ENCODE results near the gene RAB27B.

Gene RAB27B

GRCh38 chr18:54916507-54916906 is 88.2 kb downstream of the RAB27B start:
- Histone ChIP-seq H3K4me2 (ENCODE audit: insufficient read depth, low read length) (no peak overlapping the region), H3K27me3 (ENCODE audit: insufficient read depth, low read length, poor library complexity) (no peaks in the 10 kb centered on the region), H3K9ac (ENCODE audit: low read depth, low read length) (no peak overlapping the region), H3K4me1 (ENCODE audit: insufficient read depth, low read length) (no peaks in the 10 kb centered on the region), H2AFZ (ENCODE audit: low read depth, low read length) (no peak overlapping the region), H4K20me1 (ENCODE audit: insufficient read depth, low read length) (no peaks in the 10 kb centered on the region), H3K27ac (ENCODE audit: low read length) (no peak overlapping the region), H3K79me2 (ENCODE audit: insufficient read depth, low read length) (no peaks in the 10 kb centered on the region), H3K4me3 (ENCODE audit: low read depth in 1 of 2, low read length in 2 of 2) (no peak overlapping the region), H3K9me3 (ENCODE audit: insufficient read depth, low read length, severe bottlenecking) (no peaks in the 10 kb centered on the region), H3K36me3 (ENCODE audit: insufficient read depth, low read length) (no peaks in the 10 kb centered on the region)
- TF ChIP-seq CTCF (IDR thresholded peaks at IDR 0.05; ENCODE audit: borderline replicate concordance, extremely low read depth, low read length, poor library complexity, severe bottlenecking) (peak; percentile 30), EZH2 (IDR thresholded peaks at IDR 0.05; ENCODE audit: borderline replicate concordance, low read depth, low read length, severe bottlenecking) (no peak)
- ATAC-seq (ENCODE audit: insufficient read depth, low read depth) (no peak), DNase-seq (no peak)

- no peak overlapping the region for H3K4me3 ChIP-seq (ENCODE audit: low read depth in 1 of 2, low read length in 2 of 2)
- no peak for TF ChIP-seq EZH2 (IDR thresholded peaks at IDR 0.05; ENCODE audit: borderline replicate concordance, low read depth, low read length, severe bottlenecking)
- TF ChIP-seq CTCF (IDR thresholded peaks at IDR 0.05; ENCODE audit: borderline replicate concordance, extremely low read depth, low read length, poor library complexity, severe bottlenecking), result no peak
- H3K9ac ChIP-seq (ENCODE audit: low read depth, low read length), result no peak overlapping the region
- no peak overlapping the region for H3K4me2 ChIP-seq (ENCODE audit: insufficient read depth, low read length)
- no peaks in the 10 kb centered on the region for H3K9me3 ChIP-seq (ENCODE audit: insufficient read depth, low read length, severe bottlenecking)
- no peak overlapping the region for H2AFZ ChIP-seq (ENCODE audit: low read depth, low read length)
- no peaks in the 10 kb centered on the region for H3K27me3 ChIP-seq (ENCODE audit: insufficient read depth, low read length, poor library complexity)
- H3K4me1 ChIP-seq (ENCODE audit: insufficient read depth, low read length), result no peaks in the 10 kb centered on the region
- H3K27ac ChIP-seq (ENCODE audit: low read length), result no peak overlapping the region
- DNase-seq (no peak), ATAC-seq (ENCODE audit: insufficient read depth, low read depth) (no peak)
- no peaks in the 10 kb centered on the region for H3K79me2 ChIP-seq (ENCODE audit: insufficient read depth, low read length)
- H4K20me1 ChIP-seq (ENCODE audit: insufficient read depth, low read length), result no peaks in the 10 kb centered on the region
- no peaks in the 10 kb centered on the region for H3K36me3 ChIP-seq (ENCODE audit: insufficient read depth, low read length)
These were observed 89.8 kb downstream of the RAB27B start for GRCh38 chr18:54918060-54918459.

GRCh38 chr18:54919412-54919811 is 91.1 kb downstream of the RAB27B start:
- Histone ChIP-seq H3K36me3 (ENCODE audit: insufficient read depth, low read length) (no peaks in the 10 kb centered on the region), H3K79me2 (ENCODE audit: insufficient read depth, low read length) (no peaks in the 10 kb centered on the region), H2AFZ (ENCODE audit: low read depth, low read length) (no peak overlapping the region), H3K4me2 (ENCODE audit: insufficient read depth, low read length) (no peak overlapping the region), H4K20me1 (ENCODE audit: insufficient read depth, low read length) (no peaks in the 10 kb centered on the region), H3K9ac (ENCODE audit: low read depth, low read length) (no peak overlapping the region), H3K4me1 (ENCODE audit: insufficient read depth, low read length) (no peaks in the 10 kb centered on the region), H3K27me3 (ENCODE audit: insufficient read depth, low read length, poor library complexity) (no peaks in the 10 kb centered on the region), H3K27ac (ENCODE audit: low read length) (no peak overlapping the region), H3K4me3 (ENCODE audit: low read depth in 1 of 2, low read length in 2 of 2) (no peak overlapping the region), H3K9me3 (ENCODE audit: insufficient read depth, low read length, severe bottlenecking) (no peaks in the 10 kb centered on the region)
- ATAC-seq (ENCODE audit: insufficient read depth, low read depth) (no peak), DNase-seq (no peak)
- TF ChIP-seq CTCF (IDR thresholded peaks at IDR 0.05; ENCODE audit: borderline replicate concordance, extremely low read depth, low read length, poor library complexity, severe bottlenecking), result no peak

GRCh38 chr18:54923339-54923956 is 95.2 kb downstream of the RAB27B start:
- no peaks in the 10 kb centered on the region for H3K79me2 ChIP-seq (ENCODE audit: insufficient read depth, low read length)
- TF ChIP-seq CTCF (IDR thresholded peaks at IDR 0.05; ENCODE audit: borderline replicate concordance, extremely low read depth, low read length, poor library complexity, severe bottlenecking) (no peak), EZH2 (IDR thresholded peaks at IDR 0.05; ENCODE audit: borderline replicate concordance, low read depth, low read length, severe bottlenecking) (no peak)
- no peaks in the 10 kb centered on the region for H3K9me3 ChIP-seq (ENCODE audit: insufficient read depth, low read length, severe bottlenecking)

More at GRCh38 chr18:54923339-54923956, 95.2 kb downstream of the RAB27B start:
- Histone ChIP-seq H3K27ac (ENCODE audit: low read length) (no peak overlapping the region), H3K4me3 (ENCODE audit: low read depth in 1 of 2, low read length in 2 of 2) (no peak overlapping the region), H3K9ac (ENCODE audit: low read depth, low read length) (no peak overlapping the region), H2AFZ (ENCODE audit: low read depth, low read length) (no peak overlapping the region), H3K4me2 (ENCODE audit: insufficient read depth, low read length) (no peak overlapping the region), H3K36me3 (ENCODE audit: insufficient read depth, low read length) (no peaks in the 10 kb centered on the region), H4K20me1 (ENCODE audit: insufficient read depth, low read length) (no peaks in the 10 kb centered on the region), H3K27me3 (ENCODE audit: insufficient read depth, low read length, poor library complexity) (no peaks in the 10 kb centered on the region), H3K4me1 (ENCODE audit: insufficient read depth, low read length) (no peaks in the 10 kb centered on the region)
- no peak for ATAC-seq (ENCODE audit: insufficient read depth, low read depth)
- DNase-seq, result no peak
